Stomach (tissue), 9 donors: Measurements from ENCODE around the gene LST1. TPM values are rescaled to one million over a fixed set of nuclear protein-coding genes. Genes with fewer than 3 reads are reported as not detected.

ENCODE experiments used
- DNase-seq, 2 donors: peaks; one replicate each; pipeline versions ENCODE4 v3.0.0 to v3.0.0-alpha.2; 2013 to 2019
- H3K27ac ChIP-seq, 5 donors: fragments of 200-600 bp in 4 of 5; sonication (generic) in 4 of 5; one replicate each; pipeline ENCODE4 v1.5.1; 2013 to 2019; ENCODE audit warnings: mild to moderate bottlenecking in 1 of 5, moderate library complexity in 1 of 5
- H3K27me3 ChIP-seq, 3 donors: fragments of 200-600 bp; sonication (generic); one replicate each; pipeline ENCODE4 v1.5.1; 2017 to 2019; ENCODE audit warnings: mixed run types in 1 of 3
- H3K36me3 ChIP-seq, 4 donors: fragments of 200-600 bp; sonication (generic); 1 replicate in 3 of 4; 2 replicates in 1 of 4; pipeline ENCODE4 v1.5.1; 2016 to 2019
- H3K4me1 ChIP-seq, 4 donors: fragments of 200-600 bp; sonication (generic); one replicate each; pipeline ENCODE4 v1.5.1; 2016 to 2019
- H3K4me3 ChIP-seq, 4 donors: fragments of 200-600 bp; sonication (generic) in 3 of 4; one replicate each; pipeline ENCODE4 v1.5.1; 2016 to 2019; ENCODE audit warnings: mild to moderate bottlenecking in 1 of 4
- H3K9me3 ChIP-seq, 4 donors: fragments of 200-600 bp; sonication (generic); one replicate each; pipeline ENCODE4 v1.5.1; 2016 to 2019
- EP300 ChIP-seq: sonication (generic); formaldehyde crosslinking; IDR thresholded peaks from one replicate; pipeline ENCODE4 v1.6.1; 2017; ENCODE audit warnings: antibody characterized with exemption
- POLR2A ChIP-seq, 4 donors: fragments of 450-650 bp; IDR thresholded peaks; one replicate each; pipeline ENCODE4 v1.6.1; 2016; ENCODE audit warnings: antibody characterized with exemption in 4 of 4, control low read depth in 2 of 4, mild to moderate bottlenecking in 1 of 4, moderate library complexity in 1 of 4
- POLR2AphosphoS5 ChIP-seq, 3 donors: sonication (generic); formaldehyde crosslinking; IDR thresholded peaks; one replicate each; pipeline ENCODE4 v1.6.1; 2016; ENCODE audit warnings: antibody characterized with exemption in 3 of 3
- WGBS, 5 donors: extraction: QIAGEN DNeasy Blood & Tissue Kit in 3 of 5; methylation state at CpG; one replicate each; pipeline versions ENCODE4 v1.1.5 to v1.1.7; 2013 to 2018; 5-methylcytosine and 5-hydroxymethylcytosine counted together
- intact Hi-C: fragments of 100-400 bp; cut with DNase I; formaldehyde crosslinking; loops from one replicate; pipeline ENCODE4 v1.15.1; 2023; ENCODE audit warnings: low total_unique reads
- polyA plus RNA-seq, 3 donors: library from polyadenylated mRNA; stranded (reverse); fragments of 200-250 nt; gene quantifications; one replicate each; pipeline ENCODE4 v1.2.3, GENCODE V29; 2013
- total RNA-seq, 5 donors: library from RNA; depleted of rRNA; stranded (reverse); fragments of >200 nt; gene quantifications; one replicate each; pipeline versions ENCODE4 v1.1.0 to v1.2.3, GENCODE V29; 2014 to 2016
- TF ChIP-seq, protein P1 (sequence below), 7 experiments: fragments of 450-650 bp in 4 of 7; fragments of 200-600 bp in 3 of 7; sonication (generic) in 3 of 7; IDR thresholded peaks; one replicate each; pipeline ENCODE4 v1.5.1; 2016 to 2019; ENCODE audit warnings: antibody characterized with exemption in 7 of 7, control low read depth in 2 of 7, mild to moderate bottlenecking in 1 of 7
- donor health status: healthy with polysubstance abuse.
- donor health status: Bipolar disorder and iron deficiency.
- donor health status: healthy.

Gene LST1
- total and polyA plus RNA-seq, 8 donors, result 2.9 to 35.4 (median 8.8) TPM; not detected in 3

DNA sequence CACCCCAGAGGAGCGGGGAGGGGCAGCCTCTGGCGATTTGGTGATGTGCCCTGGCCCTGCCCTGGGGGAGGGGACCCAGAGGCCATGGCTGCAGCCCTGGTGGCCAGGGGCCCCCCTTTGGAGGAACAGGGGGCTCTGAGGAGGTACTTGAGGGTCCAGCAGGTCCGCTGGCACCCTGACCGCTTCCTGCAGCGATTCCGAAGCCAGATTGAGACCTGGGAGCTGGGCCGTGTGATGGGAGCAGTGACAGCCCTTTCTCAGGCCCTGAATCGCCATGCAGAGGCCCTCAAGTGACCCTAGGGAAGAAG is 27.8 kb upstream of the LST1 start:
- DNase-seq, result no peak
- Histone ChIP-seq H3K9me3 (no peaks in the 10 kb centered on the region), H3K27me3 (no peaks in the 10 kb centered on the region), H3K36me3 (peaks cover 24 to 67% (median 60%) of the 10 kb centered on the region in 4 donors), H3K27ac (peak overlapping the region in 4 of 5 donors; percentile 54 to 82 (median 70)), H3K4me1 (peaks cover 4 to 65% (median 28%) of the 10 kb centered on the region in 4 donors), H3K4me3 (peak overlapping the region in 1 of 4 donors; percentile 0)
- intact Hi-C loops, result no loop called here
- TF ChIP-seq, protein P1, sequence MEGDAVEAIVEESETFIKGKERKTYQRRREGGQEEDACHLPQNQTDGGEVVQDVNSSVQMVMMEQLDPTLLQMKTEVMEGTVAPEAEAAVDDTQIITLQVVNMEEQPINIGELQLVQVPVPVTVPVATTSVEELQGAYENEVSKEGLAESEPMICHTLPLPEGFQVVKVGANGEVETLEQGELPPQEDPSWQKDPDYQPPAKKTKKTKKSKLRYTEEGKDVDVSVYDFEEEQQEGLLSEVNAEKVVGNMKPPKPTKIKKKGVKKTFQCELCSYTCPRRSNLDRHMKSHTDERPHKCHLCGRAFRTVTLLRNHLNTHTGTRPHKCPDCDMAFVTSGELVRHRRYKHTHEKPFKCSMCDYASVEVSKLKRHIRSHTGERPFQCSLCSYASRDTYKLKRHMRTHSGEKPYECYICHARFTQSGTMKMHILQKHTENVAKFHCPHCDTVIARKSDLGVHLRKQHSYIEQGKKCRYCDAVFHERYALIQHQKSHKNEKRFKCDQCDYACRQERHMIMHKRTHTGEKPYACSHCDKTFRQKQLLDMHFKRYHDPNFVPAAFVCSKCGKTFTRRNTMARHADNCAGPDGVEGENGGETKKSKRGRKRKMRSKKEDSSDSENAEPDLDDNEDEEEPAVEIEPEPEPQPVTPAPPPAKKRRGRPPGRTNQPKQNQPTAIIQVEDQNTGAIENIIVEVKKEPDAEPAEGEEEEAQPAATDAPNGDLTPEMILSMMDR (IDR thresholded peaks at IDR 0.05), result no peak
- TF ChIP-seq EP300 (no peak), POLR2AphosphoS5 (IDR thresholded peaks at IDR 0.05) (no peak)
- WGBS, 5 donors, result 76 to 89% (median 83%) methylated on average over 7 to 8 of the region's 8 CpGs

- peak overlapping the region in 4 of 5 donors; percentile 54 to 82 (median 70) for H3K27ac ChIP-seq
- 74 to 83% (median 80%) methylated on average over 10 to 14 of the region's 14 CpGs for WGBS, 5 donors
- DNase-seq, result peak in 1 of 2 donors; percentile 52
These were observed 27.2 kb upstream of the LST1 start for GRCh38 chr6:31558631-31559500.

GRCh38 chr6:31559606-31559957 is 26.5 kb upstream of the LST1 start:
- 66 to 79% (median 68%) methylated on average over 4 of the region's 4 CpGs for WGBS, 5 donors
- Histone ChIP-seq H3K9me3 (no peaks in the 10 kb centered on the region), H3K36me3 (peaks cover 24 to 57% (median 51%) of the 10 kb centered on the region in 4 donors), H3K27ac (peak overlapping the region in 4 of 5 donors; percentile 54 to 82 (median 70)), H3K27me3 (no peaks in the 10 kb centered on the region), H3K4me1 (peaks cover 4 to 63% (median 28%) of the 10 kb centered on the region in 4 donors), H3K4me3 (peak overlapping the region in 1 of 4 donors; percentile 1)
- TF ChIP-seq POLR2A (IDR thresholded peaks at IDR 0.05), result no peak
- no peak for TF ChIP-seq EP300
- TF ChIP-seq, protein P1 (IDR thresholded peaks at IDR 0.05), result no peak
- no peak for TF ChIP-seq POLR2AphosphoS5 (IDR thresholded peaks at IDR 0.05)
- DNase-seq, result no peak
- intact Hi-C loops, result no loop called here

More at GRCh38 chr6:31558631-31559500, 27.2 kb upstream of the LST1 start:
- H3K27me3 ChIP-seq, result no peaks in the 10 kb centered on the region
- peak overlapping the region in 2 of 4 donors; percentile 0 to 1 for H3K4me3 ChIP-seq
- H3K36me3 ChIP-seq, result peaks cover 24 to 61% (median 54%) of the 10 kb centered on the region in 4 donors
- H3K9me3 ChIP-seq, result no peaks in the 10 kb centered on the region
- peaks cover 4 to 63% (median 28%) of the 10 kb centered on the region in 4 donors for H3K4me1 ChIP-seq
- intact Hi-C loops, result no loop called here
- TF ChIP-seq POLR2A (IDR thresholded peaks at IDR 0.05) (no peak), EP300 (no peak), POLR2AphosphoS5 (IDR thresholded peaks at IDR 0.05) (no peak)
- TF ChIP-seq, protein P1 (IDR thresholded peaks at IDR 0.05), result no peak

- H3K27ac ChIP-seq, result peak overlapping the region in 4 of 5 donors; percentile 54 to 82 (median 70)
- H3K27me3 ChIP-seq, result no peaks in the 10 kb centered on the region
- intact Hi-C loops, result no loop called here
- DNase-seq, result peak in 1 of 2 donors; percentile 62
- TF ChIP-seq, protein P1 (IDR thresholded peaks at IDR 0.05), result no peak
- peak in 2 of 3 donors; percentile 14 to 26 for TF ChIP-seq POLR2AphosphoS5 (IDR thresholded peaks at IDR 0.05)
- no peaks in the 10 kb centered on the region for H3K9me3 ChIP-seq
- 34 to 75% (median 72%) methylated on average over 7 of the region's 7 CpGs for WGBS, 5 donors
- H3K36me3 ChIP-seq, result peaks cover 24 to 57% (median 50%) of the 10 kb centered on the region in 4 donors
- H3K4me1 ChIP-seq, result peaks cover 4 to 63% (median 28%) of the 10 kb centered on the region in 4 donors
- no peak overlapping the region for H3K4me3 ChIP-seq
These were observed 25.9 kb upstream of the LST1 start for GRCh38 chr6:31559958-31560696.
